OCI-LY3 (cell line): ENCODE results near the gene NECAB2.

Source experiments
- EZH2phosphoT487 ChIP-seq: fragments of 200-600 bp; shearing (Covaris generic); IDR thresholded peaks from 2 replicates; pipeline ENCODE4 v1.6.1; 2018; ENCODE audit warnings: antibody characterized with exemption, mixed run types, low read depth
- TF ChIP-seq, protein P1 (sequence below): fragments of 200-600, 300-600 bp; sonication (generic); IDR thresholded peaks from 2 replicates; pipeline ENCODE4 v1.5.1; 2014; ENCODE audit warnings: antibody characterized with exemption, low read length, low read depth

- TF ChIP-seq, protein P1, sequence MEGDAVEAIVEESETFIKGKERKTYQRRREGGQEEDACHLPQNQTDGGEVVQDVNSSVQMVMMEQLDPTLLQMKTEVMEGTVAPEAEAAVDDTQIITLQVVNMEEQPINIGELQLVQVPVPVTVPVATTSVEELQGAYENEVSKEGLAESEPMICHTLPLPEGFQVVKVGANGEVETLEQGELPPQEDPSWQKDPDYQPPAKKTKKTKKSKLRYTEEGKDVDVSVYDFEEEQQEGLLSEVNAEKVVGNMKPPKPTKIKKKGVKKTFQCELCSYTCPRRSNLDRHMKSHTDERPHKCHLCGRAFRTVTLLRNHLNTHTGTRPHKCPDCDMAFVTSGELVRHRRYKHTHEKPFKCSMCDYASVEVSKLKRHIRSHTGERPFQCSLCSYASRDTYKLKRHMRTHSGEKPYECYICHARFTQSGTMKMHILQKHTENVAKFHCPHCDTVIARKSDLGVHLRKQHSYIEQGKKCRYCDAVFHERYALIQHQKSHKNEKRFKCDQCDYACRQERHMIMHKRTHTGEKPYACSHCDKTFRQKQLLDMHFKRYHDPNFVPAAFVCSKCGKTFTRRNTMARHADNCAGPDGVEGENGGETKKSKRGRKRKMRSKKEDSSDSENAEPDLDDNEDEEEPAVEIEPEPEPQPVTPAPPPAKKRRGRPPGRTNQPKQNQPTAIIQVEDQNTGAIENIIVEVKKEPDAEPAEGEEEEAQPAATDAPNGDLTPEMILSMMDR = no peak
- TF ChIP-seq EZH2phosphoT487 = no peak
Measured at GRCh38 chr16:83994087-83994486, 26.0 kb downstream of the NECAB2 start.
